Measurements from ENCODE around the gene STK10. TPM values are rescaled to one million over a fixed set of nuclear protein-coding genes. Genes with fewer than 3 reads are reported as not detected.
A peak's percentile ranks its signal among the peaks of the same experiment; 100 is the strongest.

Gene STK10
- total RNA-seq, 1 donor from 2014 or later, result 29.1 TPM

DNA sequence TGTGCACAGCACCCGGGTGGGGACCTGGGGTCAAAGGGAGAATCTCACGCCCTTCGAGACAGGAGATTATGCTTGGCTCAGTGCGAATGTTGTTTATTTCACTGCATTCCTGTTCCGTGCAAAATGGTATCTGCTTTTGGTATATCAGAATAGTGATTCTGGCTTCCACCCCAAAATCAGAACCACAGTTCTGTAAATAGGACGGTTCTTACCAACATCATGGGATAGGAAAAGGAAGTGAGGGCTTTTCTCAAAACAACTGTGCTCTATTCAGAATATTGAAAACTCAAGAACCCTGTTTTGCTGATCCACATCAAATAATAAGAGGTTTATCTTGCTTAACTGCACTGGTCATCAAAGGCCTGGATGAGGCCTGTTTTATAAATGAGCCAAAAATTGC lies 129.9 kb downstream of the STK10 start:
- DNase-seq (ENCODE audit: low read depth in 2 of 2), result no peak

- DNase-seq (ENCODE audit: low read depth in 2 of 2), result no peak
Measured at GRCh38 chr5:172055996-172056395, 132.0 kb downstream of the STK10 start.

- no peak for DNase-seq (ENCODE audit: low read depth in 2 of 2)
Measured at GRCh38 chr5:172055421-172055820, 132.6 kb downstream of the STK10 start.

DNA sequence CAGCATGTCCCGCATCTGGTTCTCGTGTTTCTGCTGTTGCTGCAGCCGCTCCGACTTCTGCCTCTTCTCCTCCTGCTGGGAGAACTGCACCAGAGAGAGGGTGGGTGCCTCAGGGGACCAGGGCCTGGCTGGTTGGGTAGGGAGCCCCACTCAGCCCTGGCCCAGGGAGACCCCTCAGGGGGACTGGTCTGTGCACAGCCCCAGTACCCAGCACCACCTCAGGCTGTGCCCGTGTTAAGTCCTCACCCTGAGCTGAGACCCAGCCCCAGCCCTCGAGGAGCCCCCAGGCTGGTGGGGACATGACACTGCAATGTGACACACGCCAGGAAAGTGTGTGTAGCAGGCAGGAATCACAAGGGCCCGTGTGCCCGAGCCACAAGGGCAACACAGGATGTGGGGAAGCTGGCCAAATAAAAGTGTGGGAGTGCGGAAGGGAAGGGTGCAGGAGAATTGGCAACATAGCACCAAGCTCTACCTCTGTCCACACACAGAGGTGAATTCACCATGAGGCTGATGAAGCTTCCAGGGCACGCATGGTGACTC lies 133.3 kb downstream of the STK10 start:
- DNase-seq (ENCODE audit: low read depth in 2 of 2), result no peak

GRCh38 chr5:172052450-172053236 lies 135.4 kb downstream of the STK10 start:
- DNase-seq (ENCODE audit: low read depth in 2 of 2), result peak in 1 of 2 donors; percentile 36

DNA sequence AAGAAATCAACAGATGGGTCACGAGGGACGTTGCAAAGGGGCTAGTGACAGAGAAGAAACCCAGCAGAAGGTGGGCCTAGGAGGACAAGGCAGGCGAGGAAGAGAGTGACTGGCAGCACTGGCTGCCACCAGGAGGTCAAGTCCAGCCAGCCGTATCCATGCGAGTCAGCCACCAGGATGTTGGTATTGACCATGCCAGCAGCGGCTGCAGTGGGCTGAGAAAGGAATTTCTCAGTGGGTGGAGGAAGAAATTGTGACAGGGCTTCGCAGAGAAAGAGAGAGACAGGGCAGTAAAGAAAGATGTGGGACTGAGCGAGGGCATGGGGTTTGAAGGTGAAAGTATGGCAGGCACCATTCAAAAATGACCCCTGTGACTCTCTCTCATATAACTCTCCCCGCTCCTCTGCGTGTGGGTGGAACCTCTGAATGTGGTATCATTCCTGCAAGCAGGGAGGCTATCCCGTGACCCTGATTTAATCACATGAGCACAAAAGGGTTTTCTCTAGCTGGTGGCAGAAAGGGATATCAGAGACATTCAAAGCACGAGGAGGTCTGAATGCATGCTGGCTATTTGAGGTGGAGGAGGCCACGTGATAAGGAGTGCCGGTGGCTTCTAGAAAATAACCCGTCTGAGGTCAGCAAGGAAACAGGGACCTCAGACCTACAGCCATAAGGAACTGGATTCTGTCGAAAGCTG lies 136.2 kb downstream of the STK10 start:
- no peak for DNase-seq (ENCODE audit: low read depth in 2 of 2)

DNA sequence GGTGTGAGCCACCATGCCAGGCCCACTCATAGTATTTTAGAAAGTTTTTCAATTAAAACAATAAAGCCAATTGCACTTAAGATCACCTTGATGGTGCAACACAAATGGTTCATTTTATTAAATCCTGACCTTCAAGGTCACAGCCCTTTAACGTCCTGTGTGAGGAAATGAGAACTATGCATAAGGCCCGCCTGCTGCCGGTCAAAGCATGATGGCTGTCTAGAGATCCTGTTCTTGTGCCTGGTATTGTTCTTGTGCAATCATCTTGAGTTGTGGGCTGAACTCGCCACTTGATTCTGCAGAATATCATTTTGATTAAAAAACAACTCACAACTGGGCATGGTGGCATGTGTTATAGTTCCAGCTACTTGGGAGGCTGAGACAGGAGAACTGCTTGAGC lies 137.9 kb downstream of the STK10 start:
- no peak for DNase-seq (ENCODE audit: low read depth in 2 of 2)

DNA sequence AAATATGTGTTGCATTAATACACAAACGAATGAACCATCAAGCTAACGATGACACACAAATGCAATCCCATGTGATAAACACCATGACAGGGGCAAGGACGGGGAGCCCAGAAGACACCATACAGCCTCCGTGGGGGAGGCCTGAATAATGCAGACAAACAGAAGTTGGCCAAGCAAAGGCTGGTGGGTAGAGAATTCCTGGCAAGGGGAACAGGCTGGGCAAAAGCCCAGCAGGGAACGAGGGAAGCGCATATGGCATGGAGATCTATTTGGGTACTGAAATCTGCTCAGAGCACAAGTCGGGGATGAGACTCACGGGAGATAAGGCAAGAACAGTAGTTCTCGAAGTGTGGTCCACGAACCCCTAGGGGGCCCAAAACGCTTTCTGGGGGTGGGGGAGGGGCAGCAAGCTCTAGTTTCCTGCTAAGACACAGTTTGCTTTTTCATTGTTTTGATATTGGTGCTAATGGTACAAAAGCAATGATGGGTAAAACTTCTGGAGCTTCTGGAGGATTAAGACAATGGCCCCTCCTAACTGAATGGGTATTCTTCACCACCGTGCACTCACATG lies 138.7 kb downstream of the STK10 start:
- DNase-seq (ENCODE audit: low read depth in 2 of 2), result no peak

GRCh38 chr5:172048539-172049101 lies 139.4 kb downstream of the STK10 start:
- DNase-seq (ENCODE audit: low read depth in 2 of 2), result peak in 1 of 2 donors; percentile 39

GRCh38 chr5:172048170-172048422 lies 139.9 kb downstream of the STK10 start:
- DNase-seq (ENCODE audit: low read depth in 2 of 2), result no peak

- DNase-seq (ENCODE audit: low read depth in 2 of 2), result no peak
Measured at GRCh38 chr5:172046593-172046992, 141.4 kb downstream of the STK10 start.

- no peak for DNase-seq (ENCODE audit: low read depth in 2 of 2)
Measured at GRCh38 chr5:172045315-172045632, 142.8 kb downstream of the STK10 start.

GRCh38 chr5:172044631-172045314 lies 143.3 kb downstream of the STK10 start:
- no peak for DNase-seq (ENCODE audit: low read depth in 2 of 2)

DNA sequence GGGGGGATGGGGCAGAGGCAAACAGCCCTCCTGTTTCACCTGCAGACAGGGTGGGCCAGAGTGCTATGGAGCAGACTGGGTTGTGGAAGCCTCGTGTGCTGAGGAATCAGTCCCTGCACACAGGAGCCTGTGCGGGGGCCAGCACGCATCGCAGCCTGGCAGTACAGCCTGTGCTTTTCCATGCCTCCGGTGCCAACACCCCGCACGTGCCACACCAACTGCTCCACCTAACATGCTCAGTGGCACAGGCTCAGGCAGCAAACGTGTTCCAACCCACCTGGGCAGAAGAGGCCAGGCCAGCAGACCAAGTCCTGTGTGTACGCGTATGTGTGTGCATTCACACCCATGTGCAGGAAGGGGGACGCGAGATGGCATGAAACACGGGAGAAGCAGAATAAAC lies 144.2 kb downstream of the STK10 start:
- DNase-seq (ENCODE audit: low read depth in 2 of 2), result no peak

GRCh38 chr5:172042183-172042582 lies 145.8 kb downstream of the STK10 start:
- no peak for DNase-seq (ENCODE audit: low read depth in 2 of 2)

DNA sequence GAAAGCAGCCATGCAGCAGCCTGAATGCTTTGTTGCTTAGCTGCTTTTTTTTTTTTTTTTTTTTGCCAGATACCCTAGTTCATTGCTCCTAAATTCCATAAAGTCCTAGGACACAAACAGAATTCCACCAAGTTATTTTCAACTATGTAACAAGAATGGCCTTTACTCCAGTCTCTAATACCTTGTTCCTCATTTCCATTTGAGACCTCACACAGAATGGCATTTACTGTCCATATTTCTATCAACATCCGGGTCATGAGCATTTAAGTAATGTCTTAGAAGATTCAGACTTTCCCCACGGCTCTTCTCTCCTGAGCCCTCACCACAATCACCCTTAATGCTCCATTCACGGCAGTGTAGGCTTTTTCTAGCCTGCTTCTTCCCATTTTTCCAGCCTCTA lies 149.9 kb downstream of the STK10 start:
- DNase-seq (ENCODE audit: low read depth in 2 of 2), result no peak

GRCh38 chr5:172035049-172035448 lies 153.0 kb downstream of the STK10 start:
- no peak for DNase-seq (ENCODE audit: low read depth in 2 of 2)

GRCh38 chr5:172031894-172032461 lies 156.0 kb downstream of the STK10 start:
- DNase-seq (ENCODE audit: low read depth in 2 of 2), result no peak

- no peak for DNase-seq (ENCODE audit: low read depth in 2 of 2)
Measured at GRCh38 chr5:172029876-172030275, 158.1 kb downstream of the STK10 start.

GRCh38 chr5:172028167-172028566 lies 159.9 kb downstream of the STK10 start:
- no peak for DNase-seq (ENCODE audit: low read depth in 2 of 2)

DNA sequence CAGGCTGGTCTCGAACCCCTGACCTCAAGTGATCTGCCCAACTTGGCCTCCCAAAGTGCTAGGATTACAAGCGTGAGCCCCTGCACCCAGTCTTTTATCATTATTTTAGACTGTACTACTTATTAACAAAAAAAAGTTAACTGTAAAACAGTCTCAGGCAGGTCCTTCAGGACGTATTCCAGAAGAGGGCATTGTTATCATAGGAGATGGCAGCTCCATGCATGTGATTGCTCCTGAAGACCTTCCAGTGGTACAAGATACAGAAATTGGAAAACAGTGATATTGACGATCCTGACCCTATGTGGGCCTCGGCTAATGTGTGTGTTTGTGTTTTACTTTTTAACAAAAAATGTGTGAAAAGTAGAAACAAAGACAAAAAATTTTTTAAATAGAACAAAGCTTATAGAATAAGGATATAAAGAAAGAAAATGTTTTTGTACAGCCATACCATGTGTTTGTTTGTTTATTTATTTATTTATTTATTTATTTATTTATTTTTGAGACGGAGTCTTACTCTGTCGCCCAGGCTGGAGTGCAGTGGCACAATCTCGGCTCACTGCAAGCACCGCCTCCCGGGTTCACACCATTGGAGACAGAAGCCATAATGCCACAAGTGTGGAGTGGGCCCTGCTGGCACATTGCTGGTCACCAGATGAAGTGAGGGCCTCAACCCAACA lies 167.8 kb downstream of the STK10 start:
- peak in 1 of 2 donors; percentile 35 for DNase-seq (ENCODE audit: low read depth in 2 of 2)
